DMS 273 treated with DMSO at 0.1 percent for 48 hours (cell line): Measurements from ENCODE around the gene INPP5K.

Experiments used
- DNase-seq: peaks from one replicate; lab custom pipeline; 2025; lab: John Stamatoyannopoulos, UW

INPP5K gene

GRCh38 chr17:1505586-1505985 is 10.8 kb downstream of the INPP5K start:
- DNase-seq = no peak

GRCh38 chr17:1504866-1505265 is 11.5 kb downstream of the INPP5K start:
- DNase-seq = no peak

- DNase-seq = no peak
These were observed 12.7 kb downstream of the INPP5K start for GRCh38 chr17:1503699-1504098.

GRCh38 chr17:1498869-1499268 is 17.5 kb downstream of the INPP5K start:
- no peak for DNase-seq

- DNase-seq = no peak
These were observed 18.2 kb downstream of the INPP5K start for GRCh38 chr17:1498233-1498632.

- DNase-seq = no peak
These were observed 18.6 kb downstream of the INPP5K start for GRCh38 chr17:1497831-1498230.

- no peak for DNase-seq
These were observed 19.5 kb downstream of the INPP5K start for GRCh38 chr17:1496869-1497268.

- DNase-seq = no peak
These were observed 21.0 kb downstream of the INPP5K start for GRCh38 chr17:1495265-1495989.

GRCh38 chr17:1494736-1495253 is 21.6 kb downstream of the INPP5K start:
- no peak for DNase-seq

GRCh38 chr17:1494203-1494602 is 22.2 kb downstream of the INPP5K start:
- DNase-seq = no peak

GRCh38 chr17:1493291-1493980 is 23.0 kb downstream of the INPP5K start:
- no peak for DNase-seq

- no peak for DNase-seq
These were observed 23.9 kb downstream of the INPP5K start, which contains the start of gene MYO1C for GRCh38 chr17:1492249-1493206. MYO1C (minus strand) TSS chr17:1492686; CDS start chr17:1492487, 199 bp downstream.

- DNase-seq = no peak
These were observed 24.8 kb downstream of the INPP5K start for GRCh38 chr17:1491443-1492248.

- no peak for DNase-seq
These were observed 25.6 kb downstream of the INPP5K start for GRCh38 chr17:1490643-1491442.

- no peak for DNase-seq
These were observed 27.6 kb downstream of the INPP5K start for GRCh38 chr17:1488826-1489270.

GRCh38 chr17:1487939-1488825 is 28.2 kb downstream of the INPP5K start:
- no peak for DNase-seq

- DNase-seq = no peak
These were observed 29.4 kb downstream of the INPP5K start for GRCh38 chr17:1486802-1487695.
